ENCODE measurements around the gene MAPT. TPM values are rescaled to one million over a fixed set of nuclear protein-coding genes. Genes with fewer than 3 reads are reported as not detected.

The MAPT gene
- total RNA-seq, 1 donor from 2014 or later = 2.4 TPM

DNA sequence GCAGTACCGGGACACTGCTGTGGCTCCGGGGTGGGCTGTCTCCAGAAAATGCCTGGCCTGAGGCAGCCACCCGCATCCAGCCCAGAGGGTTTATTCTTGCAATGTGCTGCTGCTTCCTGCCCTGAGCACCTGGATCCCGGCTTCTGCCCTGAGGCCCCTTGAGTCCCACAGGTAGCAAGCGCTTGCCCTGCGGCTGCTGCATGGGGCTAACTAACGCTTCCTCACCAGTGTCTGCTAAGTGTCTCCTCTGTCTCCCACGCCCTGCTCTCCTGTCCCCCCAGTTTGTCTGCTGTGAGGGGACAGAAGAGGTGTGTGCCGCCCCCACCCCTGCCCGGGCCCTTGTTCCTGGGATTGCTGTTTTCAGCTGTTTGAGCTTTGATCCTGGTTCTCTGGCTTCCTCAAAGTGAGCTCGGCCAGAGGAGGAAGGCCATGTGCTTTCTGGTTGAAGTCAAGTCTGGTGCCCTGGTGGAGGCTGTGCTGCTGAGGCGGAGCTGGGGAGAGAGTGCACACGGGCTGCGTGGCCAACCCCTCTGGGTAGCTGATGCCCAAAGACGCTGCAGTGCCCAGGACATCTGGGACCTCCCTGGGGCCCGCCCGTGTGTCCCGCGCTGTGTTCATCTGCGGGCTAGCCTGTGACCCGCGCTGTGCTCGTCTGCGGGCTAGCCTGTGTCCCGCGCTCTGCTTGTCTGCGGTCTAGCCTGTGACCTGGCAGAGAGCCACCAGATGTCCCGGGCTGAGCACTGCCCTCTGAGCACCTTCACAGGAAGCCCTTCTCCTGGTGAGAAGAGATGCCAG is 117.6 kb downstream of the MAPT start:
- no peak overlapping the region for H2AFZ ChIP-seq (replicated peaks)

DNA sequence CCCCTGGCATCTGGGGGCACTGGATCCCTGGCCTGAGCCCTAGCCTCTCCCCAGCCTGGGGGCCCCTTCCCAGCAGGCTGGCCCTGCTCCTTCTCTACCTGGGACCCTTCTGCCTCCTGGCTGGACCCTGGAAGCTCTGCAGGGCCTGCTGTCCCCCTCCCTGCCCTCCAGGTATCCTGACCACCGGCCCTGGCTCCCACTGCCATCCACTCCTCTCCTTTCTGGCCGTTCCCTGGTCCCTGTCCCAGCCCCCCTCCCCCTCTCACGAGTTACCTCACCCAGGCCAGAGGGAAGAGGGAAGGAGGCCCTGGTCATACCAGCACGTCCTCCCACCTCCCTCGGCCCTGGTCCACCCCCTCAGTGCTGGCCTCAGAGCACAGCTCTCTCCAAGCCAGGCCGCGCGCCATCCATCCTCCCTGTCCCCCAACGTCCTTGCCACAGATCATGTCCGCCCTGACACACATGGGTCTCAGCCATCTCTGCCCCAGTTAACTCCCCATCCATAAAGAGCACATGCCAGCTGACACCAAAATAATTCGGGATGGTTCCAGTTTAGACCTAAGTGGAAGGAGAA is 118.2 kb downstream of the MAPT start:
- DNase-seq (ENCODE audit: low spot score) = no peak
- H3K4me3 ChIP-seq = no peak overlapping the region
- H3K4me2 ChIP-seq = no peak overlapping the region
- no peaks in the 10 kb centered on the region for H3K36me3 Mint-ChIP-seq
- peaks cover 5% of the 10 kb centered on the region for H3F3A ChIP-seq (ENCODE audit: low read depth)
- H3K9me3 ChIP-seq (ENCODE audit: low read depth) = no peaks in the 10 kb centered on the region
- TF ChIP-seq EZH2 (IDR thresholded peaks at IDR 0.05) (no peak), EZH2phosphoT487 (IDR thresholded peaks at IDR 0.05) (no peak)
- TF ChIP-seq, protein P1, sequence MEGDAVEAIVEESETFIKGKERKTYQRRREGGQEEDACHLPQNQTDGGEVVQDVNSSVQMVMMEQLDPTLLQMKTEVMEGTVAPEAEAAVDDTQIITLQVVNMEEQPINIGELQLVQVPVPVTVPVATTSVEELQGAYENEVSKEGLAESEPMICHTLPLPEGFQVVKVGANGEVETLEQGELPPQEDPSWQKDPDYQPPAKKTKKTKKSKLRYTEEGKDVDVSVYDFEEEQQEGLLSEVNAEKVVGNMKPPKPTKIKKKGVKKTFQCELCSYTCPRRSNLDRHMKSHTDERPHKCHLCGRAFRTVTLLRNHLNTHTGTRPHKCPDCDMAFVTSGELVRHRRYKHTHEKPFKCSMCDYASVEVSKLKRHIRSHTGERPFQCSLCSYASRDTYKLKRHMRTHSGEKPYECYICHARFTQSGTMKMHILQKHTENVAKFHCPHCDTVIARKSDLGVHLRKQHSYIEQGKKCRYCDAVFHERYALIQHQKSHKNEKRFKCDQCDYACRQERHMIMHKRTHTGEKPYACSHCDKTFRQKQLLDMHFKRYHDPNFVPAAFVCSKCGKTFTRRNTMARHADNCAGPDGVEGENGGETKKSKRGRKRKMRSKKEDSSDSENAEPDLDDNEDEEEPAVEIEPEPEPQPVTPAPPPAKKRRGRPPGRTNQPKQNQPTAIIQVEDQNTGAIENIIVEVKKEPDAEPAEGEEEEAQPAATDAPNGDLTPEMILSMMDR (IDR thresholded peaks at IDR 0.05) = no peak
- H3K4me1 ChIP-seq = peaks cover 15% of the 10 kb centered on the region
- H3K9me3 Mint-ChIP-seq = no peaks in the 10 kb centered on the region
- peaks cover 3% of the 10 kb centered on the region for H3K27me3 Mint-ChIP-seq (ENCODE audit: insufficient read depth, low read depth)
- no peak overlapping the region for H2AFZ ChIP-seq (replicated peaks)
- H3K27ac Mint-ChIP-seq = peak overlapping the region; percentile 26
- no peak overlapping the region for H3K4me3 Mint-ChIP-seq
- no peaks in the 10 kb centered on the region for H3K27me3 ChIP-seq
- H3K36me3 ChIP-seq = no peaks in the 10 kb centered on the region
- H3K4me1 Mint-ChIP-seq = peaks cover 19% of the 10 kb centered on the region
- no peak overlapping the region for H3K27ac ChIP-seq
- no peaks in the 10 kb centered on the region for H4K20me1 ChIP-seq (ENCODE audit: low read depth)
- H3K79me2 ChIP-seq (ENCODE audit: low read depth) = no peaks in the 10 kb centered on the region
- no peak overlapping the region for H3K9ac ChIP-seq

More for the DNA sequence above, 117.6 kb downstream of the MAPT start:
- no peak overlapping the region for H3K4me2 ChIP-seq
- no peaks in the 10 kb centered on the region for H3K27me3 ChIP-seq
- DNase-seq (ENCODE audit: low spot score) = no peak
- no peak for TF ChIP-seq EZH2 (IDR thresholded peaks at IDR 0.05)
- TF ChIP-seq, protein P1 (IDR thresholded peaks at IDR 0.05) = no peak
- no peak for TF ChIP-seq EZH2phosphoT487 (IDR thresholded peaks at IDR 0.05)
- H3K79me2 ChIP-seq (ENCODE audit: low read depth) = no peaks in the 10 kb centered on the region
- peaks cover 3% of the 10 kb centered on the region for H3K27me3 Mint-ChIP-seq (ENCODE audit: insufficient read depth, low read depth)
- H3K9ac ChIP-seq = no peak overlapping the region
- no peaks in the 10 kb centered on the region for H3K9me3 ChIP-seq (ENCODE audit: low read depth)
- H3K27ac Mint-ChIP-seq = no peak overlapping the region
- no peaks in the 10 kb centered on the region for H3K9me3 Mint-ChIP-seq
- no peaks in the 10 kb centered on the region for H3K36me3 ChIP-seq
- no peak overlapping the region for H3K4me3 Mint-ChIP-seq
- no peak overlapping the region for H3K27ac ChIP-seq
- H3F3A ChIP-seq (ENCODE audit: low read depth) = peaks cover 5% of the 10 kb centered on the region
- peaks cover 15% of the 10 kb centered on the region for H3K4me1 ChIP-seq
- no peaks in the 10 kb centered on the region for H4K20me1 ChIP-seq (ENCODE audit: low read depth)
- H3K4me3 ChIP-seq = no peak overlapping the region
- H3K36me3 Mint-ChIP-seq = no peaks in the 10 kb centered on the region
- H3K4me1 Mint-ChIP-seq = peaks cover 19% of the 10 kb centered on the region

DNA sequence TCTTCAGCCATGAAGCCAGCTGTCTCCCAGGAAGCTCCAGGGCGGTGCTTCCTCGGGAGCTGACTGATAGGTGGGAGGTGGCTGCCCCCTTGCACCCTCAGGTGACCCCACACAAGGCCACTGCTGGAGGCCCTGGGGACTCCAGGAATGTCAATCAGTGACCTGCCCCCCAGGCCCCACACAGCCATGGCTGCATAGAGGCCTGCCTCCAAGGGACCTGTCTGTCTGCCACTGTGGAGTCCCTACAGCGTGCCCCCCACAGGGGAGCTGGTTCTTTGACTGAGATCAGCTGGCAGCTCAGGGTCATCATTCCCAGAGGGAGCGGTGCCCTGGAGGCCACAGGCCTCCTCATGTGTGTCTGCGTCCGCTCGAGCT is 118.8 kb downstream of the MAPT start:
- Mint-ChIP-seq H3K36me3 (no peaks in the 10 kb centered on the region), H3K9me3 (no peaks in the 10 kb centered on the region), H3K27ac (peak overlapping the region; percentile 65), H3K27me3 (ENCODE audit: insufficient read depth, low read depth) (peaks cover 3% of the 10 kb centered on the region), H3K4me3 (no peak overlapping the region), H3K4me1 (peaks cover 19% of the 10 kb centered on the region)
- Histone ChIP-seq H3K79me2 (ENCODE audit: low read depth) (no peaks in the 10 kb centered on the region), H3K4me2 (no peak overlapping the region), H3K27me3 (no peaks in the 10 kb centered on the region), H3K27ac (no peak overlapping the region), H3K4me3 (no peak overlapping the region), H4K20me1 (ENCODE audit: low read depth) (no peaks in the 10 kb centered on the region), H3K36me3 (no peaks in the 10 kb centered on the region), H2AFZ (replicated peaks) (no peak overlapping the region), H3F3A (ENCODE audit: low read depth) (peaks cover 5% of the 10 kb centered on the region), H3K9me3 (ENCODE audit: low read depth) (no peaks in the 10 kb centered on the region), H3K9ac (no peak overlapping the region), H3K4me1 (peaks cover 15% of the 10 kb centered on the region)
- no peak for TF ChIP-seq EZH2phosphoT487 (IDR thresholded peaks at IDR 0.05)
- TF ChIP-seq EZH2 (IDR thresholded peaks at IDR 0.05) = no peak
- TF ChIP-seq, protein P1 (IDR thresholded peaks at IDR 0.05) = no peak
- no peak for DNase-seq (ENCODE audit: low spot score)
